ENCODE data around the gene LIME1. TPM values are rescaled to one million over a fixed set of nuclear protein-coding genes. Genes with fewer than 3 reads are reported as not detected.

LIME1 gene
- total RNA-seq, 4 donors from 2014 or later = 1.6 to 16.6 (median 4.8) TPM

- no peak for TF ChIP-seq CTCF (IDR thresholded peaks at IDR 0.05; ENCODE audit: low read depth)
These were observed 45.4 kb upstream of the LIME1 start for GRCh38 chr20:63690898-63691710.

DNA sequence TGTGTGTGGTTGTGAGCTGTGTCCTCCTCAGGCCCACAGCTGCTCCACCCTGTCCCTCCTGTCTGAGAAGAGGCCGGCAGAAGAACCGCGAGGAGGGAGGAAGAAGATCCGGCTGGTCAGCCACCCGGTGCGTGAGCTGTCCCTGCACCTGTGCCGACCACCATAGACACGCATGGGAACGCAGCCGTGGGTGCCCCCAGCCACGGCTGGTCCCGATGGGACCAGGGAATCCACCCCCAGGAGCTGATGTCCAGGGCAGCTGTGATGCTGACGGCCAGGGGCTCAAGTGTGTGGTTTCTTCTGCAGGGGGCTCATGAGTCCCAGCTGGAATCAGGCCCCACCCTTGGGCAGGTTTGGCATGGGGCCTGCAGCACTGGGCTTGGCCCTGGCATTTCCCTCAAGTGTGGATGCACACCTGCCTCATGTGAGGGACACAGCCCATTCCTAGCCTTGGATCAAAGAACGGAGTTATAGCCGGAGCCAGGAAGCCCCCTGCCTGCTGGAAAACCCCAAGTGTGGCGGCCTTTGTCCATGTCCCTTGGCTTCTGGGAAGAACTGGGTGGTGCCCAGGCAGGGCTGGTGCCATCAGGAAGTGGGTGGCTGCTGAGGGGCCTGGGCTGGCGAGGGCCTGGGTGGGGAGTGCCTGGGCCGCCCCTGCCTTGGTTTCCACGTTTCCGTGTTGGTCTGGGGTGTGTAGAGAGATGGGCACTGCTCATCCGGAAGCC, 44.6 kb upstream of the LIME1 start:
- TF ChIP-seq CTCF (IDR thresholded peaks at IDR 0.05; ENCODE audit: low read depth) = no peak

DNA sequence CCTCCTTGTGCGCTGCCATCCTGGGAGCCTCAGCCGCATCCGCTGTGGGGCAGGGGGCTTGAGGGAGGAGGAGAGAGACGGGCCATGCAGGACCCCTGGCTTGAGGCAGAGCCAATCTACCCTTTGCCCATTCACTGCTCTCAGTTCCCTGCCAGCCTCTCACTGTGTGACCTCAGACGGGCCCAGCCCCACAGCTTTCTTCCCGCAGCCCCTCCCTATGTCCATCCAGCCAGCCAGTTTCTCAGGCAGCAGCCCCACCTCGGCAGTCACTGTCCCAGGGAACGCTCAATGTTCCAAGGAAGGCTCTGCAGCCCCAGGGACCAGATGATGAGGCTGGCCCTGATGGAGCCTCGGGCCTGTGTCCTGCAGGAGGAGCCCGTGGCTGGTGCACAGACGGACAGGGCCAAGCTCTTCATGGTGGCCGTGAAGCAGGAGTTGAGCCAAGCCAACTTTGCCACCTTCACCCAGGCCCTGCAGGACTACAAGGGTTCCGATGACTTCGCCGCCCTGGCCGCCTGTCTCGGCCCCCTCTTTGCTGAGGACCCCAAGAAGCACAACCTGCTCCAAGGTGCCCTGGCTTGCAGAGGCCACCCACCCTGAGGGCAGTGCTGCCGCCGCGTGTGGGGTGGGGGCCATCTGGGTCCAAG, 43.9 kb upstream of the LIME1 start:
- TF ChIP-seq CTCF (IDR thresholded peaks at IDR 0.05; ENCODE audit: low read depth) = no peak

DNA sequence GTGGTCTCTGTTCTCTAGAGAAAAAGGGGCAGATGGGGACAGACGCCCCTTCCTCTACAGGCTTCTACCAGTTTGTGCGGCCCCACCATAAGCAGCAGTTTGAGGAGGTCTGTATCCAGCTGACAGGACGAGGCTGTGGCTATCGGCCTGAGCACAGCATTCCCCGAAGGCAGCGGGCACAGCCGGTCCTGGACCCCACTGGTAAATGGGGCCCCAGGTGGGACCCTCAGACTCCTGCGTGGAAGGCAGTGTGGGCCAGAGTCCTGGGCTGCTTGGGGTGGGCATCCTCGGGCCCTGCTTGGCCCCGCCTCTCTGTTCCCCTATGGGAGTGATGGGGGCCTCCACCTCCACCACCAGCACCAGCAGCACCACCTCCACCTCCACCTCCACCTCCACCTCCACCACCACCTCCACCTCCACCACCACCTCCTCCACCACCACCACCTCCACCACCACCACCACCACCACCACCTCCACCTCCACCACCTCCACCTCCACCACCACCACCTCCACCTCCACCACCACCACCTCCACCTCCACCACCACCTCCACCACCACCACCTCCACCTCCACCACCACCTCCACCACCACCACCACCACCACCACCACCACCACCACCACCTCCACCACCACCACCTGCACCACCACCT, 43.3 kb upstream of the LIME1 start:
- TF ChIP-seq CTCF (IDR thresholded peaks at IDR 0.05; ENCODE audit: low read depth) = no peak

DNA sequence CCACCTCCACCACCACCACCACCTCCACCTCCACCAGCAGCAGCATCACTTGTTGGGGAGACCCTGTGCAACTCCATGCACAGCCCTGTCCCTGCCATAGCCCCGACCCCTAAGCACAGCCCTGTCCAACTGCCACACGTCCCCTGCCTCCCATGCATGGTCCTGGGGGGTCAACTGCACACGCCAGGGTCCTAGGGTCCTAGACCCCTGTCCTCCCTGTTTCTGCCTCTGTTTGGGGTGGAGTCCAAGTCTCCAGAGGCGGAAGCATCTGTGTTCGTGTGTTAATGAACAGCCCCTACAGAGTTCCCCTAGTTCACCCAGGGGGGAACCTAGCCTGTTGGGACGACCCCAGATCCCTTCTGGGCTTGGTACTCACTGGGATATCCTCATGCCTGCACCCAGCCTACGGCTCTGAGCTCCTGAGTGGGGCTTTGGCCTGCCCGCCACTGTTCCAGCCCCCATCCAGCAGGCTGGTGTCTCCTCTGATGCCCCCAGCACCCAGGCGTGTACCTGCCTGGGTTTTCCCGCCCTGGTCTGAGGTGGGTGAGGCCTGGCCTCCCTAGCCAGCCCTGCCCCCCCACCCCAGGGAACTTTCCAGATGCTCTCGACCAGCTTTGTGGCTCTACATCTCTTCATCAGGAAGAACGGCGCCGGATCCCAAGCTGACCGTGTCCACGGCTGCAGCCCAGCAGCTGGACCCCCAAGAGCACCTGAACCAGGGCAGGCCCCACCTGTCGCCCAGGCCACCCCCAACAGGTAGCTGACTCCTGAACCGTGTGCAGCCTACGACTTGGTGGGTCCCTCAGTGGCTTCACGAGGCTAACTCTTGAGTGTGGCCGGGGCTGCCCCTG, 42.5 kb upstream of the LIME1 start:
- no peak for TF ChIP-seq CTCF (IDR thresholded peaks at IDR 0.05; ENCODE audit: low read depth)

- TF ChIP-seq CTCF (IDR thresholded peaks at IDR 0.05; ENCODE audit: low read depth) = no peak
These were observed 41.7 kb upstream of the LIME1 start for GRCh38 chr20:63694584-63695423.
